Measurements from ENCODE around the gene IL22RA2. TPM values are rescaled to one million over a fixed set of nuclear protein-coding genes. Genes with fewer than 3 reads are reported as not detected.

IL22RA2 gene
- total RNA-seq = not detected in 2 replicates

GRCh38 chr6:137173501-137173900, at the start of gene IL22RA2:
TSS of gene IL22RA2 (minus strand) at chr6:137173644. CDS start at chr6:137161749, 11,895 bp downstream.

GRCh38 chr6:137218917-137219663, 45.6 kb upstream of the IL22RA2 start, which contains the start of gene IFNGR1:
TSS of gene IFNGR1 (minus strand) at chr6:137219385. CDS start at chr6:137219327, 58 bp downstream.

Other genes with a start within 250 kb of the IL22RA2 start
- gene IL20RA, start 128.7 kb downstream of the IL22RA2 start, total RNA-seq = 0.14 and 0.55 TPM in 2 replicates
- gene IFNGR1, start 45.7 kb upstream of the IL22RA2 start, total RNA-seq = 67.1 and 79.0 TPM in 2 replicates